Liver (tissue), 9 donors: Measurements from ENCODE around the gene MED27. TPM values are rescaled to one million over a fixed set of nuclear protein-coding genes. Genes with fewer than 3 reads are reported as not detected.

Experiments used
- DNase-seq: peaks from one replicate; pipeline ENCODE4 v3.0.0-alpha.2; 2017; ENCODE audit warnings: low spot score
- H3K27ac ChIP-seq, 2 donors: one replicate each; pipeline ENCODE4 v1.7.0; 2013; ENCODE audit warnings: inconsistent platforms in 2 of 2, low read length in 2 of 2, control low read depth in 1 of 2, low read depth in 1 of 2, mild to moderate bottlenecking in 1 of 2
- H3K27me3 ChIP-seq, 4 donors: one replicate each; pipeline versions ENCODE4 v1.6.1 to v1.7.0; 2013; ENCODE audit warnings: low read length in 3 of 4, inconsistent platforms in 1 of 4, mild to moderate bottlenecking in 1 of 4, moderate library complexity in 1 of 4; ENCODE audit not compliant: control insufficient read depth in 4 of 4, insufficient read depth in 4 of 4
- H3K36me3 ChIP-seq, 4 donors: one replicate each; pipeline versions ENCODE4 v1.6.1 to v1.7.0; 2013; ENCODE audit warnings: low read length in 3 of 4, mild to moderate bottlenecking in 3 of 4, low read depth in 1 of 4, moderate library complexity in 1 of 4; ENCODE audit not compliant: control insufficient read depth in 4 of 4, insufficient read depth in 3 of 4
- H3K4me1 ChIP-seq, 4 donors: one replicate each; pipeline versions ENCODE4 v1.6.1 to v1.7.0; 2013; ENCODE audit warnings: low read length in 3 of 4, mild to moderate bottlenecking in 3 of 4, moderate library complexity in 1 of 4; ENCODE audit not compliant: control insufficient read depth in 4 of 4, insufficient read depth in 4 of 4
- H3K4me3 ChIP-seq, 3 donors: one replicate each; pipeline versions ENCODE4 v1.6.1 to v1.7.0; 2013; ENCODE audit warnings: low read length in 3 of 3, control low read depth in 1 of 3, low read depth in 1 of 3, mild to moderate bottlenecking in 1 of 3
- H3K9ac ChIP-seq, 2 donors: one replicate each; pipeline ENCODE4 v1.7.0; 2013; ENCODE audit warnings: low read length in 2 of 2, mild to moderate bottlenecking in 2 of 2, moderate library complexity in 2 of 2, control low read depth in 1 of 2, low read depth in 1 of 2
- H3K9me3 ChIP-seq, 4 donors: one replicate each; pipeline versions ENCODE4 v1.6.1 to v1.7.0; 2013; ENCODE audit warnings: low read length in 3 of 4; ENCODE audit not compliant: control insufficient read depth in 4 of 4
- ATF3 ChIP-seq: IDR thresholded peaks from 2 replicates; pipeline ENCODE4 v1.6.1; 2016; ENCODE audit warnings: antibody characterized with exemption
- CTCF ChIP-seq: fragments of 150-350 bp; IDR thresholded peaks from 2 replicates; pipeline ENCODE4 v1.5.1; 2017; ENCODE audit warnings: improper control_type of control experiment, low read depth, low read length; ENCODE audit not compliant: missing input control
- EGR1 ChIP-seq, 2 donors: IDR thresholded peaks; 2 replicates each; pipeline ENCODE4 v1.6.1; 2016 to 2018; ENCODE audit warnings: antibody characterized with exemption in 2 of 2, low read depth in 2 of 2
- FOXA1 ChIP-seq: IDR thresholded peaks from 2 replicates; pipeline ENCODE4 v1.6.1; 2016; ENCODE audit warnings: antibody characterized with exemption
- GABPA ChIP-seq, 2 donors: IDR thresholded peaks in 1 of 2; conservative IDR thresholded peaks in 1 of 2; 2 replicates each; pipeline ENCODE4 v1.6.1; 2016; ENCODE audit warnings: antibody characterized with exemption in 2 of 2, mild to moderate bottlenecking in 1 of 2, moderate library complexity in 1 of 2
- HNF4A ChIP-seq, 2 donors: conservative IDR thresholded peaks; 2 replicates each; pipeline ENCODE4 v1.6.1; 2016; ENCODE audit warnings: antibody characterized with exemption in 2 of 2, mild to moderate bottlenecking in 2 of 2
- HNF4G ChIP-seq: IDR thresholded peaks from 2 replicates; pipeline ENCODE4 v1.6.1; 2016; ENCODE audit warnings: antibody characterized with exemption
- MAX ChIP-seq: IDR thresholded peaks from 2 replicates; pipeline ENCODE4 v1.6.1; 2016; ENCODE audit warnings: antibody characterized with exemption
- RAD21 ChIP-seq, 2 donors: IDR thresholded peaks; 2 replicates each; pipeline ENCODE4 v1.6.1; 2016; ENCODE audit warnings: antibody characterized with exemption in 2 of 2, mild to moderate bottlenecking in 2 of 2
- TAF1 ChIP-seq: conservative IDR thresholded peaks from 2 replicates; pipeline ENCODE4 v1.6.1; 2016; ENCODE audit warnings: antibody characterized with exemption, mild to moderate bottlenecking
- ZBTB33 ChIP-seq: IDR thresholded peaks from 2 replicates; pipeline ENCODE4 v1.6.1; 2016; ENCODE audit warnings: antibody characterized with exemption
- WGBS: extraction: QIAGEN DNeasy Blood & Tissue Kit; methylation state at CpG from one replicate; pipeline ENCODE4 v1.1.7; 2013; 5-methylcytosine and 5-hydroxymethylcytosine counted together
- polyA plus RNA-seq, 2 donors: library from polyadenylated mRNA; stranded (reverse) in 1 of 2; unstranded in 1 of 2; fragments of 200-250 nt in 1 of 2; fragments of >200 nt in 1 of 2; fragmentation: Nextera tagmentation in 1 of 2; extraction: Ambion mirVana in 1 of 2; gene quantifications; one replicate each; pipeline versions ENCODE4 v1.2.1 to v1.2.3, GENCODE V29; 2013 to 2015
- total RNA-seq, 2 donors: library from RNA; depleted of rRNA; stranded (reverse); fragments of >200 nt; gene quantifications; one replicate each; pipeline ENCODE4 v1.2.3, GENCODE V29; 2014
- TF ChIP-seq, protein P1 (sequence below): IDR thresholded peaks from 2 replicates; pipeline ENCODE4 v1.6.1; 2016; ENCODE audit warnings: antibody characterized with exemption, mild to moderate bottlenecking
- donor health status: healthy.
- donor health status: healthy.
- donor health status: healthy.
- donor health status: healthy.
- donor health status: healthy.

MED27 gene
- total and polyA plus RNA-seq, 4 donors = 4.6 to 7.9 (median 5.5) TPM

- TF ChIP-seq ZBTB33 = no peak
- no peak for TF ChIP-seq HNF4A (conservative IDR thresholded peaks at IDR 0.05)
- TF ChIP-seq EGR1 (IDR thresholded peaks at IDR 0.05; ENCODE audit: low read depth in 2 of 2) = no peak
Measured at GRCh38 chr9:131885144-131885609, 194.5 kb downstream of the MED27 start (continued).

DNA sequence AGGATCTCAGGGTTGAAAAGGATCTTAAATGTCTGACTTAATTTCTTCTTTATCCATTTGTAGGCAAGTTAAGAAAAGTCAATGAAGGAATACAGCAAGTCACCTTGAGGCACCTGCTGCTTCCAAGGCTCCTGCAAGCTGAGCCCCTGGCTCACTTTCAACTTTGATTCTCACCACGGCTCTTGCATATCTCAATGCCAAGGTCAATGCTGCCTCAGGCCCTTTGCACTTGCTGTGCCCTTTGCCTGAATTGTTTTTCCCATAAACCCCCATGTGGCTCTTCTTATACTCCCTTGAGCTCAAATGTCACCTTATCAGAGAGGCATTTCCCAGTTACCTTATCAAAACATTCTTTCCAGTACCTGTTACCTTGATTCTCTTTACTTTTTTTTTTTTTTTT, 195.4 kb downstream of the MED27 start:
- Histone ChIP-seq H3K27me3 (no peaks in the 10 kb centered on the region), H3K4me1 (no peaks in the 10 kb centered on the region), H3K4me3 (no peak overlapping the region), H3K9me3 (no peaks in the 10 kb centered on the region), H3K9ac (no peak overlapping the region), H3K27ac (no peak overlapping the region), H3K36me3 (peaks cover 0 to 3% (median under 1%) of the 10 kb centered on the region in 4 donors)
- TF ChIP-seq ATF3 (no peak), HNF4G (no peak), FOXA1 (no peak), RAD21 (IDR thresholded peaks at IDR 0.05) (no peak), GABPA (IDR thresholded peaks at IDR 0.05 in 1 of 2, conservative IDR thresholded peaks at IDR 0.05 in 1 of 2) (no peak), ZBTB33 (no peak), HNF4A (conservative IDR thresholded peaks at IDR 0.05) (no peak), MAX (no peak), TAF1 (no peak)
- no peak for DNase-seq
- 88% methylated on average over 1 of the region's 1 CpG for WGBS

DNA sequence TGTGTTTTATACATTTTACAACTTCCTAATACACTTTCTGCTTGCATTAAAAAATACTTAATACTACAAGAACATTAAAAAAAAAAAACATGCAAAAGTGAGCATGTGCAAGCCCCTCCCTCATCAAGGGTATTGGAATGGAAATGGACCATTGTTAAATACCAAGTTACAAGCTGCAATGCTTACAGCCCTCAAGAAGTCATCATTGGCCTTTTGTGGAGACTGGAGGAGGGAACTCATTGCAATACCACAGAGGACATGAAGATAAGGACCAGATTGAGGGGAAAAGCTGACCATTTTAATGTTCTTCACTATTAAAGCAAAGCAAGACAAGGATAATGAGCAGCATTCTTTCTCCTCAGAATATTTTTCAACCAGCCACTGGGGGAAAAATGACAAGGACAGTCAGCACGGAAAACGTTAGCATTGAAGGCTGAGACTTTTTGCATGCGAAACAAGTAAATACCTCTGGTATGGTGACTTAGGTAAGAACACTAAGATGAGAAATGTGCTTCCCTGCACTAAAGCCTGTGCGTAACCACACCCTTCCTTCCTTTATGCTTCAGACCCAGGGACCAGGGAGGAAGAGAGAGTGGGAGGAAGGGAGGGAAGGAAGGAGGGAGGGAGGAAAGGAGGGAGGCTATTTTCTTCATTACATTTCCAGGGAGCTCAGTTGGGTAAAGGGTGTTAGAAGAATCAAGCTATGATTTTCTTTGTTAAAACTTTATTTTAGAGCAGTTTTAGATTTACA, 198.7 kb downstream of the MED27 start:
- no peaks in the 10 kb centered on the region for H3K4me1 ChIP-seq
- no peak overlapping the region for H3K4me3 ChIP-seq
- TF ChIP-seq, protein P1, sequence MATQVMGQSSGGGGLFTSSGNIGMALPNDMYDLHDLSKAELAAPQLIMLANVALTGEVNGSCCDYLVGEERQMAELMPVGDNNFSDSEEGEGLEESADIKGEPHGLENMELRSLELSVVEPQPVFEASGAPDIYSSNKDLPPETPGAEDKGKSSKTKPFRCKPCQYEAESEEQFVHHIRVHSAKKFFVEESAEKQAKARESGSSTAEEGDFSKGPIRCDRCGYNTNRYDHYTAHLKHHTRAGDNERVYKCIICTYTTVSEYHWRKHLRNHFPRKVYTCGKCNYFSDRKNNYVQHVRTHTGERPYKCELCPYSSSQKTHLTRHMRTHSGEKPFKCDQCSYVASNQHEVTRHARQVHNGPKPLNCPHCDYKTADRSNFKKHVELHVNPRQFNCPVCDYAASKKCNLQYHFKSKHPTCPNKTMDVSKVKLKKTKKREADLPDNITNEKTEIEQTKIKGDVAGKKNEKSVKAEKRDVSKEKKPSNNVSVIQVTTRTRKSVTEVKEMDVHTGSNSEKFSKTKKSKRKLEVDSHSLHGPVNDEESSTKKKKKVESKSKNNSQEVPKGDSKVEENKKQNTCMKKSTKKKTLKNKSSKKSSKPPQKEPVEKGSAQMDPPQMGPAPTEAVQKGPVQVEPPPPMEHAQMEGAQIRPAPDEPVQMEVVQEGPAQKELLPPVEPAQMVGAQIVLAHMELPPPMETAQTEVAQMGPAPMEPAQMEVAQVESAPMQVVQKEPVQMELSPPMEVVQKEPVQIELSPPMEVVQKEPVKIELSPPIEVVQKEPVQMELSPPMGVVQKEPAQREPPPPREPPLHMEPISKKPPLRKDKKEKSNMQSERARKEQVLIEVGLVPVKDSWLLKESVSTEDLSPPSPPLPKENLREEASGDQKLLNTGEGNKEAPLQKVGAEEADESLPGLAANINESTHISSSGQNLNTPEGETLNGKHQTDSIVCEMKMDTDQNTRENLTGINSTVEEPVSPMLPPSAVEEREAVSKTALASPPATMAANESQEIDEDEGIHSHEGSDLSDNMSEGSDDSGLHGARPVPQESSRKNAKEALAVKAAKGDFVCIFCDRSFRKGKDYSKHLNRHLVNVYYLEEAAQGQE = no peak
- no peak for TF ChIP-seq EGR1 (IDR thresholded peaks at IDR 0.05; ENCODE audit: low read depth in 2 of 2)
- TF ChIP-seq ZBTB33 = no peak
- no peak for TF ChIP-seq CTCF
- TF ChIP-seq HNF4G = no peak
- no peaks in the 10 kb centered on the region for H3K27me3 ChIP-seq
- H3K27ac ChIP-seq = no peak overlapping the region
- no peak overlapping the region for H3K9ac ChIP-seq
- WGBS = 85% methylated on average over 4 of the region's 4 CpGs
- peaks cover 0 to 5% (median 2%) of the 10 kb centered on the region in 4 donors for H3K36me3 ChIP-seq
- no peak for DNase-seq
- no peaks in the 10 kb centered on the region for H3K9me3 ChIP-seq
